Retinal pigment epithelial cell (primary cell): ENCODE results near the gene TAAR8.

ENCODE experiments used
- DNase-seq: peaks from one replicate; pipeline ENCODE4 v3.0.0-alpha.2; 2010; ENCODE audit warnings: low read depth
- H3K4me3 ChIP-seq: 2 replicates; pipeline ENCODE4 v1.5.1; 2011; ENCODE audit warnings: mild to moderate bottlenecking, low read length, control low read depth, moderate library complexity
- TF ChIP-seq, protein P1 (sequence below): conservative IDR thresholded peaks from 2 replicates; pipeline ENCODE4 v1.5.1; 2011; ENCODE audit warnings: low read depth, low read length, control low read depth, inconsistent platforms

The TAAR8 gene

DNA sequence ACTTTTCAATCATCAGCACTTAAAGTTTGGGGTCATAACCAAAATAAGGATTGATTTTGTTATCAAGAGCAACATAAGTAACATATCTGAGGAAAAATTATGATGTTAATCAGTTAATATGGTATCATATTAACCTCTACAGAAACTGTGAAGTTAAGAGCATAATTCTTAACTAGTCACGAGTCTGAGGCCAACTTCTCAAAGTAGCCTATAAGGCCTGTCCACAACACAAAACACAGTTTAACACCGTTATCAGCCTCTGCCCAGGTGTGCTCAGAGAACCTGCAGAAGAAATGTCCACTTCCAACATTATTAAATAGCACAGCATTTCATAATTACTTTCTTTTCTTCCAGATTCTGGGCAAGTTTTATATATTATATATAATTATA lies 40.6 kb upstream of the TAAR8 start:
- TF ChIP-seq, protein P1, sequence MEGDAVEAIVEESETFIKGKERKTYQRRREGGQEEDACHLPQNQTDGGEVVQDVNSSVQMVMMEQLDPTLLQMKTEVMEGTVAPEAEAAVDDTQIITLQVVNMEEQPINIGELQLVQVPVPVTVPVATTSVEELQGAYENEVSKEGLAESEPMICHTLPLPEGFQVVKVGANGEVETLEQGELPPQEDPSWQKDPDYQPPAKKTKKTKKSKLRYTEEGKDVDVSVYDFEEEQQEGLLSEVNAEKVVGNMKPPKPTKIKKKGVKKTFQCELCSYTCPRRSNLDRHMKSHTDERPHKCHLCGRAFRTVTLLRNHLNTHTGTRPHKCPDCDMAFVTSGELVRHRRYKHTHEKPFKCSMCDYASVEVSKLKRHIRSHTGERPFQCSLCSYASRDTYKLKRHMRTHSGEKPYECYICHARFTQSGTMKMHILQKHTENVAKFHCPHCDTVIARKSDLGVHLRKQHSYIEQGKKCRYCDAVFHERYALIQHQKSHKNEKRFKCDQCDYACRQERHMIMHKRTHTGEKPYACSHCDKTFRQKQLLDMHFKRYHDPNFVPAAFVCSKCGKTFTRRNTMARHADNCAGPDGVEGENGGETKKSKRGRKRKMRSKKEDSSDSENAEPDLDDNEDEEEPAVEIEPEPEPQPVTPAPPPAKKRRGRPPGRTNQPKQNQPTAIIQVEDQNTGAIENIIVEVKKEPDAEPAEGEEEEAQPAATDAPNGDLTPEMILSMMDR, result no peak
- DNase-seq, result no peak
- peak overlapping the region; percentile 73 for H3K4me3 ChIP-seq

GRCh38 chr6:132512342-132512637 lies 40.2 kb upstream of the TAAR8 start:
- DNase-seq, result no peak
- peak overlapping the region; percentile 73 for H3K4me3 ChIP-seq
- TF ChIP-seq, protein P1, result no peak

- peak within 1 kb of the TSS; percentile 73 for H3K4me3 ChIP-seq
- DNase-seq, result peak; percentile 52
- TF ChIP-seq, protein P1, result no peak
Observed at GRCh38 chr6:132512638-132513632, 39.5 kb upstream of the TAAR8 start, which contains the start of gene STX7. TSS of gene STX7 (minus strand) at chr6:132513116. CDS start at chr6:132503530, 9,586 bp downstream.

DNA sequence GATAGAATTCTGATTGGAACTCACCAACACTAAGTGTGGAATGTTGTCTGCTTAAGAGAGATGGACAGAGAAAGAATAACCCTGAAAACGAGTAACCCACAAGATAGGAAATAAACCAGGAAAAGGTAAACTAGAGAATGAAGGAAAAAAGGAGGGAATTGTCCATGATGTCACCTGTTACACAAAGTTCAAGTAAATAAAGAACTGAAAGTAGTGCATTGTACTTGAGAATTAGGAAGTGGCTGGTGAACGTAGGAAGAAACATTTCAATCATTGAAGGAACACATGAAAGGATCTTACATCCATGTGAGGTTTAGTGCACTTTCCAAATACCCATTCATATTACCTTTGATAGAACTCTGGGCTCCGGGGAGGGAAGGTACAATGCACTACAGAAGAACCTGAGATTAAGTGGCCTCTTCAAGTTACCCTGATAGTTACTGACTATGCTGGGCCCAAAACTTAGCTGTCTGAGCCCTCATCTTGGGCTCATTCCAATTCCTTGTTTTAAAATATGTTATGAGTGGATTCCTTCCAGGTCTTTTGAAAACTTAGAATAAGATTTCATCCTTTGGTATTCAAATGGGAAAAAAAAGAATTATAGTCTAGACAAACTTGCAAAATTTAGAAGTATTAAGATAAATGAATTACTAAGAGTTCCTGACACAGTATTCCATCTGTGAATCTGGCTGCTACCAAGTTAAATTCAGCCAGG lies 38.5 kb upstream of the TAAR8 start:
- TF ChIP-seq, protein P1, result no peak
- DNase-seq, result no peak
- H3K4me3 ChIP-seq, result no peak overlapping the region

GRCh38 chr6:132515386-132515785 lies 37.1 kb upstream of the TAAR8 start:
- TF ChIP-seq, protein P1, result no peak
- H3K4me3 ChIP-seq, result no peak overlapping the region
- no peak for DNase-seq

DNA sequence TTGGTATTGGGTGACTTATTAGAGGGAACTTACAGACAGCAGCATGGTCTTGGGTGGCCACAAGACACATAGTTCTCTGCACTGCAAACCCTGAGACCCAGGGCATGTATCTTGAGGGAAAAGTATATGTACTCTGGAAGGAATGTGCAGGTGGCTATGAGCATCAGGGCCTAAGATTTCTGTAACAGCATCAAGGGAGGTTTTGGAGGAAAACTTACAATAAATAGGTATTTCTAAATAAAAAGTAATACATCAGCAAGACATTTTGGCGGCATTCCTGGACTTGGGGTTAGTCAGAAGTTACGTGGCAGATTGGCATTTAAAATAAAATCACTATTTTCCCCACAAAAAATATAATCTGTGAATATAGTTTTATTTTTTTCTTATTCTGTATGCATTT lies 31.5 kb upstream of the TAAR8 start:
- H3K4me3 ChIP-seq, result no peak overlapping the region
- TF ChIP-seq, protein P1, result no peak
- no peak for DNase-seq
